Cardiac fibroblast (primary cell): ENCODE results near the gene FGD6.

Source experiments
- DNase-seq, 2 donors: peaks; one replicate each; pipeline versions ENCODE4 v3.0.0 to v3.0.0-alpha.2; 2010; ENCODE audit warnings: low read depth in 2 of 2
- H3K4me3 ChIP-seq, 2 donors: replicated peaks in 1 of 2; 1 replicate in 1 of 2; 2 replicates in 1 of 2; pipeline ENCODE4 v1.5.1; 2011; ENCODE audit warnings: low read depth in 2 of 2, low read length in 2 of 2, mild to moderate bottlenecking in 2 of 2, moderate library complexity in 1 of 2
- CTCF ChIP-seq: IDR thresholded peaks from one replicate; pipeline ENCODE4 v1.5.1; 2011; ENCODE audit warnings: low read depth, mild to moderate bottlenecking, low read length, inconsistent platforms

Gene FGD6

GRCh38 chr12:95051241-95051640 lies 166.0 kb downstream of the FGD6 start:
- no peak overlapping the region for H3K4me3 ChIP-seq

GRCh38 chr12:95037906-95038305 lies 179.4 kb downstream of the FGD6 start:
- H3K4me3 ChIP-seq: no peak overlapping the region
- no peak for DNase-seq
- no peak for TF ChIP-seq CTCF

More at GRCh38 chr12:95051241-95051640, 166.0 kb downstream of the FGD6 start:
- DNase-seq: no peak
- TF ChIP-seq CTCF: no peak

GRCh38 chr12:95034750-95035149 lies 182.5 kb downstream of the FGD6 start:
- no peak for TF ChIP-seq CTCF
- H3K4me3 ChIP-seq: no peak overlapping the region
- DNase-seq: no peak
